ENCODE results near the gene CEBPG.
A peak's percentile ranks its signal among the peaks of the same experiment; 100 is the strongest.

The CEBPG gene

DNA sequence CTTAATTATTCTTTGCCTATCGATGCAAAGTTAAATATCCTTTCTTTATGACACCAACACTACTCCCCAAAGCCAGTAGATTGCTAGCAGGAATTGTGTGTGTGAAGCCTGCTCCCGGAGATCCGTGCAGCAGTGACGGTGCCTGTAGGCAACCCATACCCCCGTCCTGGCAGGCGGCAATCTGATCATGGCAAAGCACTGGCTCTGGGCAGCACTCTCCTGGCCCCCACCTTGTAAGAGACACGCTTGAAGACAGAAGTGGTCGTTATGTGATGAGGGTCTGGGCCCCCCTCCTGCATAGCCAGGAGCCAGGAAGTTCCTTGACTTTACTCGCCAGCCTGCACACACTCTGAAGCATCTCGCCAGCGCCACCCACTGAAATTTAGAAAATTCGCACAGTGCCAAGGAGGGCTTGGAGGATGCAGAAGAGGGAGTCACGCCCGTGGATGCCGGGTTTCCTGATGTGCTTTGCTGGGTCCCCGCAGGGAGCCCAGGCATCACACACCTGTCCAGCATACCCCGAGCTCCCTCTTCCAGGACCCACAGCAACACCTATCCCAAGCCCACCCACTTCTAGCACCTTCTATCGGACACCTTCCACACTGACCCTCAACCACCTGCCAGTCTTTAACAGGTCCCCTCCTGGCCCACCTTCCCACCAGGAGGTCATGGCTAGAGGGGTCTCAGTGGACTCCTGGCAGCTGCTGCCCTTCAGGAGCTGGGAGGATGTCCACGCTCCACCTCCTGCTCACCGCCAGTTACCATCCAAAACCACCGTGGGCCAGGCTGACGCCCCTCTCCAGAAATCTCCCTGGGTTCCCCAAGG, 54.5 kb downstream of the CEBPG start:
- H3K4me1 ChIP-seq (ENCODE audit: insufficient read depth, low read length, poor library complexity, severe bottlenecking), result peaks cover 21% of the 10 kb centered on the region
- H3K79me2 ChIP-seq (ENCODE audit: insufficient read depth, low read length), result no peaks in the 10 kb centered on the region
- no peak overlapping the region for H2AFZ ChIP-seq (ENCODE audit: low read length)
- TF ChIP-seq, protein P1, sequence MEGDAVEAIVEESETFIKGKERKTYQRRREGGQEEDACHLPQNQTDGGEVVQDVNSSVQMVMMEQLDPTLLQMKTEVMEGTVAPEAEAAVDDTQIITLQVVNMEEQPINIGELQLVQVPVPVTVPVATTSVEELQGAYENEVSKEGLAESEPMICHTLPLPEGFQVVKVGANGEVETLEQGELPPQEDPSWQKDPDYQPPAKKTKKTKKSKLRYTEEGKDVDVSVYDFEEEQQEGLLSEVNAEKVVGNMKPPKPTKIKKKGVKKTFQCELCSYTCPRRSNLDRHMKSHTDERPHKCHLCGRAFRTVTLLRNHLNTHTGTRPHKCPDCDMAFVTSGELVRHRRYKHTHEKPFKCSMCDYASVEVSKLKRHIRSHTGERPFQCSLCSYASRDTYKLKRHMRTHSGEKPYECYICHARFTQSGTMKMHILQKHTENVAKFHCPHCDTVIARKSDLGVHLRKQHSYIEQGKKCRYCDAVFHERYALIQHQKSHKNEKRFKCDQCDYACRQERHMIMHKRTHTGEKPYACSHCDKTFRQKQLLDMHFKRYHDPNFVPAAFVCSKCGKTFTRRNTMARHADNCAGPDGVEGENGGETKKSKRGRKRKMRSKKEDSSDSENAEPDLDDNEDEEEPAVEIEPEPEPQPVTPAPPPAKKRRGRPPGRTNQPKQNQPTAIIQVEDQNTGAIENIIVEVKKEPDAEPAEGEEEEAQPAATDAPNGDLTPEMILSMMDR (conservative IDR thresholded peaks at IDR 0.05; ENCODE audit: low read length), result peak; percentile 49
- no peak for TF ChIP-seq EZH2phosphoT487 (IDR thresholded peaks at IDR 0.05; ENCODE audit: borderline replicate concordance)
- H3K4me2 ChIP-seq (ENCODE audit: low read depth, low read length, poor library complexity, severe bottlenecking), result no peak overlapping the region
- H3K9me2 ChIP-seq (replicated peaks; ENCODE audit: low read depth, low read length), result no peaks in the 10 kb centered on the region
- no peak overlapping the region for H3K4me3 ChIP-seq (ENCODE audit: low read length, poor library complexity, severe bottlenecking)
- H3K27me3 ChIP-seq (ENCODE audit: insufficient read depth, low read length, poor library complexity, severe bottlenecking), result no peaks in the 10 kb centered on the region
- peaks cover 3% of the 10 kb centered on the region; the same call in 1 of the 2 replicates for H3F3A ChIP-seq (ENCODE audit: low read depth)
- H3K36me3 ChIP-seq (ENCODE audit: insufficient read depth, low read length), result no peaks in the 10 kb centered on the region
- H3K9me3 ChIP-seq (ENCODE audit: insufficient read depth, low read depth, low read length), result no peaks in the 10 kb centered on the region
- H4K20me1 ChIP-seq (ENCODE audit: insufficient read depth, low read length, poor library complexity, severe bottlenecking), result no peaks in the 10 kb centered on the region
- no peak overlapping the region for H3K9ac ChIP-seq (ENCODE audit: low read depth, low read length, poor library complexity, severe bottlenecking)

DNA sequence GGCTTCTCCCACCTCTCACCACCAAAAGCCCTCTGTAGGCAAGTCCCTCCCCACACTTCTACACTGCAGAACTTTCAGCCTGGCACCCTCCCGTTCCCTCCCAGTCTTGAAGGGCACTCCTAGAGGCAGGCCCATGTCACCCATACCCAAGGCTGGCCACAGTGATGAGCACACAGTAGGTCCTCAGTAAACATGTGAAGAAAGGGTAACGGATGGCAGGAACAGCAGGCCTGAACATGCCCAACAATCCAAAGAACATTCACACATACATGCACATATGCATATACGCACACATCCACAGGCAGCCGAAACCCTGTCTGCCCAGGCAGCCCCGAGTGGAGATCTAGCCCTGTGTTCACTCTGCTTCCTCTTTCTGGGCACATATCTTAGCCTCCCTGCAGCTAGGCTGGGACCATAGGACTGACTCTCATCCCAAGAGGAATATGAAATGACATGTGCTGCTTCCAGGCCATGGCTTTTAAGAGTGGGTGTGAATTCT, 55.2 kb downstream of the CEBPG start:
- Histone ChIP-seq H2AFZ (ENCODE audit: low read length) (no peak overlapping the region), H3K79me2 (ENCODE audit: insufficient read depth, low read length) (no peaks in the 10 kb centered on the region), H3K9ac (ENCODE audit: low read depth, low read length, poor library complexity, severe bottlenecking) (no peak overlapping the region), H3K4me2 (ENCODE audit: low read depth, low read length, poor library complexity, severe bottlenecking) (no peak overlapping the region), H3K4me3 (ENCODE audit: low read length, poor library complexity, severe bottlenecking) (no peak overlapping the region), H3K36me3 (ENCODE audit: insufficient read depth, low read length) (no peaks in the 10 kb centered on the region), H3K9me2 (replicated peaks; ENCODE audit: low read depth, low read length) (no peaks in the 10 kb centered on the region), H3K9me3 (ENCODE audit: insufficient read depth, low read depth, low read length) (no peaks in the 10 kb centered on the region), H3K4me1 (ENCODE audit: insufficient read depth, low read length, poor library complexity, severe bottlenecking) (peaks cover 21% of the 10 kb centered on the region), H4K20me1 (ENCODE audit: insufficient read depth, low read length, poor library complexity, severe bottlenecking) (no peaks in the 10 kb centered on the region), H3K27me3 (ENCODE audit: insufficient read depth, low read length, poor library complexity, severe bottlenecking) (no peaks in the 10 kb centered on the region), H3F3A (ENCODE audit: low read depth) (peaks cover 3% of the 10 kb centered on the region; the same call in 1 of the 2 replicates)
- TF ChIP-seq, protein P1 (conservative IDR thresholded peaks at IDR 0.05; ENCODE audit: low read length), result no peak
- no peak for TF ChIP-seq EZH2phosphoT487 (IDR thresholded peaks at IDR 0.05; ENCODE audit: borderline replicate concordance)

DNA sequence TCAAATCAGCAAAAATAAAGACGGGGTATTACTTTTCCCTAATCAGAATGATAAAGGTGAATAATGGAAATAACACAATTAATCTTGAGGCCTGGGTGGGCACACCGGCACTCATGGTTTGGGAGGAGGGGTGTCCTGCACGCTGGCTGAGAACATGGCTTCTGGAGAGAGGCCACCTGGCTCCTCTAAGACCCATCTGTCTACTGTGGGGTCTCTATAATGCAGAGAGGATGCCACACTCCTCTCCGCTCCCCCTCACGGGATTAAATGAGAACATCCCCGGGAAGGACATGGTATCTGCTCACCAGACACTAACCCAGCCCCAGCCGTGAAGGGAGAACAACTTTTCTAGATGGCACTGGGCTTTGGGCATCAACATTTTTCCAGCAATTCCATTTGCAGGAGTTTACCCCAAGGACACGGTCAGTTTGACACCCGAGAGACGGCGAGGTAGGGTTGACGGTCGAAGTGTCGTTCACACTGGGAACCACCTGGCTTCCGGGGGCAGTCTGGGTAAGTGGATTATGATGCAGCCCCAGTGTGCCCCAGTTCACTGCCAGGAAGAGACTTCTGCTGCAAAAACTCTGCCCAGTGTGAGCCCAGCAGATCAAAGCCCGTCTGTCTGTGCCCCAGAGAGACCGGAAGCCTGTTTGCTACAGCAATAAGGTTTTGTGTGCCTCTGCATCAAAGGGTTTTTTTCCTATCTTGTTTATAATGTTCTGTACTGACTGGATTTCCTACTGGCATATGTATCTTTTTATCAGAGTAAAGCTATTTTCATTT, 56.6 kb downstream of the CEBPG start:
- no peaks in the 10 kb centered on the region for H3K36me3 ChIP-seq (ENCODE audit: insufficient read depth, low read length)
- no peaks in the 10 kb centered on the region for H3K9me3 ChIP-seq (ENCODE audit: insufficient read depth, low read depth, low read length)
- H3K9me2 ChIP-seq (replicated peaks; ENCODE audit: low read depth, low read length), result no peaks in the 10 kb centered on the region
- H3K4me2 ChIP-seq (ENCODE audit: low read depth, low read length, poor library complexity, severe bottlenecking), result peak overlapping the region; percentile 86
- no peaks in the 10 kb centered on the region for H3K27me3 ChIP-seq (ENCODE audit: insufficient read depth, low read length, poor library complexity, severe bottlenecking)
- H3K9ac ChIP-seq (ENCODE audit: low read depth, low read length, poor library complexity, severe bottlenecking), result peak overlapping the region; percentile 60
- H3F3A ChIP-seq (ENCODE audit: low read depth), result peaks cover 3% of the 10 kb centered on the region; the same call in 1 of the 2 replicates
- peaks cover 21% of the 10 kb centered on the region for H3K4me1 ChIP-seq (ENCODE audit: insufficient read depth, low read length, poor library complexity, severe bottlenecking)
- peak overlapping the region; percentile 55 for H3K4me3 ChIP-seq (ENCODE audit: low read length, poor library complexity, severe bottlenecking)
- H4K20me1 ChIP-seq (ENCODE audit: insufficient read depth, low read length, poor library complexity, severe bottlenecking), result no peaks in the 10 kb centered on the region
- H2AFZ ChIP-seq (ENCODE audit: low read length), result peak overlapping the region; percentile 48
- no peaks in the 10 kb centered on the region for H3K79me2 ChIP-seq (ENCODE audit: insufficient read depth, low read length)
- no peak for TF ChIP-seq EZH2phosphoT487 (IDR thresholded peaks at IDR 0.05; ENCODE audit: borderline replicate concordance)
- TF ChIP-seq, protein P1 (conservative IDR thresholded peaks at IDR 0.05; ENCODE audit: low read length), result no peak

Measured in Loucy (cell line).